HG03575 (cell line): Measurements from ENCODE around the gene NME8.
"Not testable (repeated sequence)": the region's sequence is repeated elsewhere in the genome, so short reads cannot be mapped to it uniquely, and the experiment has no call there.

Source experiments
- ATAC-seq: cut with Tn5 transposase; IDR thresholded peaks from one replicate; pipeline ENCODE4 v1.9.1; 2021; ENCODE audit not compliant: unreplicated experiment, insufficient number of reproducible peaks, low FRiP score; ENCODE audit errors: extremely low read depth

NME8 gene, protein sequence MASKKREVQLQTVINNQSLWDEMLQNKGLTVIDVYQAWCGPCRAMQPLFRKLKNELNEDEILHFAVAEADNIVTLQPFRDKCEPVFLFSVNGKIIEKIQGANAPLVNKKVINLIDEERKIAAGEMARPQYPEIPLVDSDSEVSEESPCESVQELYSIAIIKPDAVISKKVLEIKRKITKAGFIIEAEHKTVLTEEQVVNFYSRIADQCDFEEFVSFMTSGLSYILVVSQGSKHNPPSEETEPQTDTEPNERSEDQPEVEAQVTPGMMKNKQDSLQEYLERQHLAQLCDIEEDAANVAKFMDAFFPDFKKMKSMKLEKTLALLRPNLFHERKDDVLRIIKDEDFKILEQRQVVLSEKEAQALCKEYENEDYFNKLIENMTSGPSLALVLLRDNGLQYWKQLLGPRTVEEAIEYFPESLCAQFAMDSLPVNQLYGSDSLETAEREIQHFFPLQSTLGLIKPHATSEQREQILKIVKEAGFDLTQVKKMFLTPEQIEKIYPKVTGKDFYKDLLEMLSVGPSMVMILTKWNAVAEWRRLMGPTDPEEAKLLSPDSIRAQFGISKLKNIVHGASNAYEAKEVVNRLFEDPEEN

GRCh38 chr7:37848297-37848696 lies at the start of gene NME8:
NME8 (plus strand) TSS chr7:37848597; CDS start chr7:37850267, 1,670 bp downstream.
- no peak for ATAC-seq

- no peak for ATAC-seq
These were observed 42.2 kb upstream of the NME8 start for GRCh38 chr7:37806152-37806551.

- ATAC-seq: not testable (repeated sequence)
These were observed 36.2 kb upstream of the NME8 start for GRCh38 chr7:37812161-37812580.

DNA sequence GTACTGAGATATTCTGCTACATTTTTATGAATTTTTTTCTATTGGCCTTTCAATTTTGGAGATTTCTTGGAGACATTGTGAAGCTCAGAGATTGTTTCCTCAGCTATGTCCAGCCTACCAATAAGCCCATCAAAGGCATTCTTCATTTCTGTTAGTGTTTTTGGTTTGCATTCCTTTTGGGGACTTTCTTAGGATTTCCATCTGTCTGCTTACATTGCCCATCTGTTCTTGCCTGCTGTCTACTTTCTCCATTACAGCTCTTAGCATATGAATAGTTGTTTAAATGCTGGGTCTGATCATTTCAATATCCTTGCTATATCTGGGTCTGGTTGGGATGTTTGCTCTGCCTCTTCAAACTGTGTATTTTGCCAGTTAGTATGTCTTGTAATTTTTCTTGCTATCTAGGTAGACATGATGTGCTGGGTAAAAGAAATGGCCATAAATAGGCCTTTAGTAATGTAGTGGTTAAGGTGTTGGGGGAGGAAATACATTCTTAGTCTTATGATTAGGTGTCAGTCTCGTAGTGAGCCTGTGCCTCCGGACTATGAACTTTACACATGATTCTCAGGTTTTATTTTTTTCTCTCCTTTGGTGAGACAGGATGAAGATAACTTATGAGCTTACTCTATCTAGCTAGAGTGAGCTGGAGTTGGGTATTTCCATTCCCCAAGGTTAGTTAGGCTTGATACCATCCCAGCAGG lies 32.6 kb upstream of the NME8 start:
- peak; percentile 71 for ATAC-seq

GRCh38 chr7:37816922-37817590 lies 31.3 kb upstream of the NME8 start:
- no peak for ATAC-seq

DNA sequence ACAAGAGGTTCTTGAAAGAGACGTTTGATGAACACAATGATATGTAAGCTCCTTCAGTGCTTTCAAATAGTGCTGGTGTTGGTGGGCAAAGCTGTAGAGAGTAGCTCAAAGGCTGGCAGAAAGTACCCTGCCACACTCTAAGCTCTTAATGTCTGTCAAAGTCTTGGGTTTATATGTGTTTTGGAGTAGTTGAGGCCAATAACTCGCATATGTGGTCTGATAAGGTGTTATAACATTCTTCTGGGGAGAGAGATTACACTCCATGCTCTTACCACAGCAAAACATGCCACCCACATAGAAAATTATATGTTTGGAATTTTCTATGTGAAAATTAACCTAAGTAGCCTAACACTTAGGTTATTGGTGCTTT lies 30.8 kb upstream of the NME8 start:
- no peak for ATAC-seq

DNA sequence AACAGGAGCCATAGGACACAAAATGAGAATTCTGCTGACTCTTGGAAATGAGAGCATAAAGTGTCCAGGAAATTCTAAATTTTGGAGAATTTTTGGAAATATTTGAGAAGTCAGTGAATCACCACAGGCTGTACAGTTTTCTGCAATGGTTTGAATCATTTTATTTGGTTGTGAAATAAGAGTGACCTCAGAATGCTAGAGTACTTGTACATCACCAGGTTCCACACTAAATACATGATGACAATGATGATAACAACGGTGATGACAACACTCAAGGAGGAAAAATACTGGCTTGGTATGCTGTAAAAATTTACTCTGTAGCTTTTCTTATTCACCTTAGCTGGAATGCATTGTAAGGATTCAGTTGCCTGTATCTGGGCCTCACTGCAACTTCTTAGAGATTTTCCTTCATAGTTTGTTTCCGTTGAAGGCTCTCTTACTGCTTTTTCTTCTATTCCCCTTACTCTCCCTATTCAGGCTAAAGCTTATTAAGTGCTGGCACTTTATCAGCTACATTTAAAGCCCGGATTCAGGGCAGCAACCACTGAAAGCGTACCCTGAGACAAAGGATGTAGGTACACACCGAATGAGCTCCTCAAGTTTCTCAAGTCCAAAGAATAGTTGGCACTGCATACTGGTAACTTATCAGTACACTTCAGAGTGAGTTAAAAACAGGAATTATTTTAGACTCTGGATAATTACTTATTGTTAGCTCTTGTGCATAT lies 30.2 kb upstream of the NME8 start:
- no peak for ATAC-seq

- ATAC-seq: no peak
These were observed 27.5 kb upstream of the NME8 start for GRCh38 chr7:37820708-37821468.

DNA sequence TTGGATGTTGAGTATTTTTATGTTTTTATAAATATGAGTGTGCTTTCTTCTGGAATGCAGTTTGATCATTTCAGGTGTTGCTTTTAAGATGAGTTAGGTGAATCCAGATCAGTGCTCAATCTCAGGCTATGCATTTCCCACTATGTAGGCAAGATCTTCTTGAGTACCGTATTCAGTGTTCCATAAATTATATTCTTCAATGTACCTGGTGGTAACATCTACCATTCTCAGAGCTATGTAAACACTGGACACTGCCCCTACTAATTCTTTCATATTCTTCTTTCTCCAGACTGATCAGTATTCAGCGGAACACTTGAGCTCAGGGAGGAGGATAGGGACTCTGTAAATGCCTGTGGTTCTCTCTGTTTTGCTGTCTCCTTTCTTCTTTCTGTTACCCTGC lies 25.5 kb upstream of the NME8 start:
- ATAC-seq: no peak

DNA sequence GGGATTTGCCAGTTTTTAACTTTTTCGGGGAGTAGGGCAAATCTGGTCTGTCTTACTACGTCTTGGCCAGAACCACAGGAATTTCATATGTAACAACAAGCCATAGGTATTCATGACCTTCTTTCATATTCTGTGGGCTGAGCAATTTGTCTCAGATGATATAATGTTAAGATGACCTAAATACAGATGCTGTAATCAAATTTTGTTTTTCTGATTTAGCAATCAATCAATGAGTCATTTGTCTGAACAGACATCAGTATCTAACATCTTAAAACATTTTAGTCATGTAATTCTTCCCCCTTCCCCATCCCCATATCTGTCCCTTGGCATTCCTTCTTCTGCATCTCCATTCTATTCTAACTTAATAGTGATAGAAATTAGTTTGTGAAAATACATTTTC lies 24.8 kb upstream of the NME8 start:
- ATAC-seq: no peak

- ATAC-seq: no peak
These were observed 23.4 kb upstream of the NME8 start for GRCh38 chr7:37825038-37825437.

GRCh38 chr7:37826825-37827224 lies 21.6 kb upstream of the NME8 start:
- ATAC-seq: no peak

DNA sequence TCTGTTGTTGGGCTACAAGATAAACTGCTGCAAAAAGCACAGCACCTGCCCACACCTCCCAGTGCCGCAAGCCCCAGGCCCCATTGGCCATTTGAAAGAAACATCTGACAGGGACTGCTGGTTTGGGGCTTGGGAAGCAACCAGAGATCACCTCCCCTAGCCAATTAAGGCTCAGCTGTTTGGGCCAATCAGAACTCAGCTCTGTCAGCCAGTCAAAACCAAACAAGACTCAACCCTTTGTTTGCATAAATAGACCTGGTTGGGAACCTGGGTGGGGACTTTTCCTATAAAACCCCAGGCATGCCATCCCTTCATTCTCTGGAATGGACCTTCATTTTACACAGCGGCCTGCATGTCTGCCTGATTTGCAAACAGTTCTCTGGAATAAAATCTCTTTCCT lies 17.2 kb upstream of the NME8 start:
- ATAC-seq: no peak

- ATAC-seq: no peak
These were observed 16.2 kb upstream of the NME8 start for GRCh38 chr7:37832194-37832593.

DNA sequence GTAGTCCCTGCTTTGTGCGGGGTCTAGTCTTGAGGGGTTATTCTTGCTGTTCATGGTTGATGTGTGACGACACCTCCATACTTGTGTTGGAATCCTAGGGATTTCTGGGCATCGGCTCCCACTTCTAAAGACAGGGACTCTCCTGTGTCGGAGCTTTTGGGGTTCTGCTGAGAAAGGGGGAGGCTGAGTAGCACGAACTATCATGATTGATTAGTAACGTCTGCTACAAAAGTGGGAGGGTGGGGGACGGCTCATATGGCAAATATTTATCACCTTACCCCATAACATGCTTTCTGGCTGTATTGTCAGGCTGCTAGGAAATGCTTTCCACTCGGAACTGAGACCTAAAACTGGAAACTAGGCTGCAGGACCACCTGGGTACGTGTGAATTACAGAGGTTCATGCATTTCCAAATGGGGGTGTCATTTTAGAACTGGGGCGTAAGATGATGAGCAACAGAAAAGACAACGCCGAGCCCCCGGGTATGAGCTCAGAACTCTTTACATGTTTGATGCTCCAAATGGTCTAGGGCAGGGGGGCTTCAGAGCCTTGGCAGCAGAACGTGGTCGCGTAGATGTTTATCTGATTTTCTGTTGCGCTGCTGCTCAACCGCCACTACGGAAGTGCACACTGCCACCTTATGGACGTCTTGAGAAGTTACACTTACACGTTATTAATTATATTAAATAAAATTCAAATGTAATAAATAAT lies 15.1 kb upstream of the NME8 start:
- no peak for ATAC-seq

- no peak for ATAC-seq
These were observed 14.6 kb upstream of the NME8 start for GRCh38 chr7:37833818-37834146.

DNA sequence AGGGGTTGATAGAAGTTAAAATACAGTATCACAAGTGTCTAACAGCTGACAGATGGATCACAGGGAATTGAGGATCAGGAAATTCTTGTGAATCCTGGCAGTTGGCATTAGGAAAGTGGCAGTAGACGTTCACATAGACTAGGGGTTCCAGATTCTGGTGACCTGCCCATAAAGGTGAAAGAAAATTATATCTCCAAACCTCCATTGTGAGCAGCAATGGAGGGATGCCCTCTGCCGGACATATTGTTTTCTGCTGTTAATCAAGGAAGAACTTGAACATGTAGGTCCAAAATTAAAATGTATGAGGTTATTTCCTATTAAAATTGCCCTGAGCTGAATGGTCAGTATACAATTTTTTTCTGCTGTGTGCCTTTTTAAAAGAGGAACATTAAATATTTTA lies 5.1 kb downstream of the NME8 start:
- no peak for ATAC-seq

DNA sequence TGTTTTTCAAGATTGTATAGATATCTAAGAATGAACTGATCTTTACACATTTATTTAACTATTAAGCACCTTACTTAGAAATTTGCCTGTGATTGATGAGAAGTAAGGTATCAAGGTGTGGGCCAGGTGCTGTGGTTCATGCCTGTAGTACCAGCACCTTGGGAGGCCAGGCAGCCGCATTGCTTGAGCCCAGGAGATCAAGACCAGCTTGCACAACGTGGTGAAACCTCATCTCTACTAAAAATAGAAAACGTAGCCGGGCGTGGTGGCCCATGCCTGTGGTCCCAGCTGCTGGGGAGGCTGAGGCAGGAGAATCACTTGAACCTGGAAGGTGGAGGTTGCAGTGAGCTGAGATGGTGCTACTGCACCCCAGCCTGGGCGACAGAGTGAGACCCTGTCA lies 33.7 kb downstream of the NME8 start:
- ATAC-seq: no peak
